Muscle of leg (tissue), 11 donors: ENCODE results near the gene KRT1. TPM values are rescaled to one million over a fixed set of nuclear protein-coding genes. Genes with fewer than 3 reads are reported as not detected.

Experiments used
- DNase-seq: peaks from one replicate; pipeline ENCODE4 v3.0.0; 2013
- H3K27ac ChIP-seq: one replicate; pipeline ENCODE4 v1.5.1; 2013; ENCODE audit warnings: mild to moderate bottlenecking, low read length, control low read depth
- H3K27me3 ChIP-seq: one replicate; pipeline ENCODE4 v1.6.1; 2013; ENCODE audit warnings: low read length; ENCODE audit not compliant: control insufficient read depth, insufficient read depth
- H3K36me3 ChIP-seq: one replicate; pipeline ENCODE4 v1.6.1; 2013; ENCODE audit warnings: low read length; ENCODE audit not compliant: control insufficient read depth, insufficient read depth
- H3K4me1 ChIP-seq: one replicate; pipeline ENCODE4 v1.6.1; 2013; ENCODE audit warnings: low read length; ENCODE audit not compliant: control insufficient read depth, insufficient read depth
- H3K4me3 ChIP-seq: one replicate; pipeline ENCODE4 v1.5.1; 2013; ENCODE audit warnings: low read length, control low read depth
- H3K9me3 ChIP-seq: replicated peaks from 2 replicates; pipeline ENCODE4 v1.6.1; 2013; ENCODE audit warnings: low read depth, low read length; ENCODE audit not compliant: control insufficient read depth
- WGBS: methylation state at CpG from one replicate; pipeline ENCODE4 v1.1.5; 2013; ENCODE audit warnings: missing lambda C conversion rate; ENCODE audit not compliant: insufficient coverage; 5-methylcytosine and 5-hydroxymethylcytosine counted together
- polyA plus RNA-seq, 8 donors: library from polyadenylated mRNA; unstranded; fragments of 120-200 nt; gene quantifications; one replicate each; pipeline versions ENCODE4 v1.2.1 to v1.2.3, GENCODE V29; 2013; ENCODE audit warnings: inconsistent platforms in 1 of 8, low replicate concordance in 1 of 8; ENCODE audit not compliant: insufficient read length in 8 of 8, insufficient read depth in 1 of 8
- total RNA-seq: library from RNA; stranded (reverse); fragments of 120-200 nt; gene quantifications from one replicate; pipeline ENCODE4 v1.2.4, GENCODE V29; 2013

The KRT1 gene
- total and polyA plus RNA-seq, 9 donors = 0.35 to 193 (median 1.8) TPM

DNA sequence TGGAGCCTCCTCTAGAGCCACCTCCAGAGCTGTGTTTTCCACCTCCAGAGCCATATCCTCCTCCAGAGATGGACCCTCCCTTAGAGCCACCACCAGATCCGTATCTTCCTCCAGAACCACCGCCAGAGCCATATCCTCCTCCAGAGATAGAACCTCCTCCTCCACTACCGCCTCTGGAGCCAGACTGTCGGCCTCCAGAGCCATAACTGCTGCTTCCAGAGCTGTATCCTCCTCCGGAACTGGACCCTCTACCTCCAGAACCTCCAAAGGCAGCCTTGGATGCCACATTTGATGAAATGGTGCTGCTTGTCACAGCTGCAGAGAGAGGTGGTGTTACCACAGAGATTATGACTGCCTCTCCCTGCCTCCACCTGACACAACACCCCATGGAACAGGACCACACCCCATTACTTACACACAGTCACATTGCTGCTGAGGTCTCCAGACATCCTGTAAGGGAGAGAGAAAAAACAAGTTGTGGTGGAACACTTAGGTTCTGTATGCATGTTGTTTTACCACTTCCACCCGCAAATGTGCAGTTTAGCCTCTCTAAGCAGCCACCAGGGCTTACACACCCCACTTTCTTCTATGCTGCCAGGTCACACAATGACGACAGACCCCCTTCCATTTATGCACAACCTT, 35.0 kb downstream of the KRT1 start:
- H3K9me3 ChIP-seq = no peaks in the 10 kb centered on the region
- peaks cover 16% of the 10 kb centered on the region for H3K27me3 ChIP-seq
- no peak overlapping the region for H3K4me3 ChIP-seq
- no peak for DNase-seq
- 82% methylated on average over 7 of the region's 7 CpGs for WGBS
- no peaks in the 10 kb centered on the region for H3K36me3 ChIP-seq
- H3K27ac ChIP-seq = no peak overlapping the region
- H3K4me1 ChIP-seq = peaks cover 2% of the 10 kb centered on the region

DNA sequence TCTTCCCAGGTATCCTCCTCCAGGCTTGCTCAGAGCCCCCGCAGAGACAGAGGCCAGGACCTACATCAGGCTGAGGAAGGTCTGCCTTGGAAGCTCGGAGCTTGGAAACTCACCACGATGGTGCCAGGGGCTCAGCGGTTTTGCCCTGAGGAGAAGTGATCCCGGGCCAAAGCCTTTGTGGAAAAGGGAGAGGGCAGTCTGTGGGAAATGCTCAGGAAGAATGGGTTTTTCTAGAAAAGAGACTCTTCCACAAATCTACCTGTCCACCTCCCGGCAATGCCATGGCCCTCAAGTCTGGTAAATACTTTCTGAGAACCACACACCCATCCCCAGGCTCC, 36.2 kb downstream of the KRT1 start:
- 78% methylated on average over 4 of the region's 6 CpGs for WGBS
- DNase-seq = no peak
- H3K9me3 ChIP-seq = no peaks in the 10 kb centered on the region
- no peak overlapping the region for H3K27ac ChIP-seq
- H3K36me3 ChIP-seq = no peaks in the 10 kb centered on the region
- H3K27me3 ChIP-seq = peaks cover 15% of the 10 kb centered on the region
- H3K4me1 ChIP-seq = no peaks in the 10 kb centered on the region
- no peak overlapping the region for H3K4me3 ChIP-seq

DNA sequence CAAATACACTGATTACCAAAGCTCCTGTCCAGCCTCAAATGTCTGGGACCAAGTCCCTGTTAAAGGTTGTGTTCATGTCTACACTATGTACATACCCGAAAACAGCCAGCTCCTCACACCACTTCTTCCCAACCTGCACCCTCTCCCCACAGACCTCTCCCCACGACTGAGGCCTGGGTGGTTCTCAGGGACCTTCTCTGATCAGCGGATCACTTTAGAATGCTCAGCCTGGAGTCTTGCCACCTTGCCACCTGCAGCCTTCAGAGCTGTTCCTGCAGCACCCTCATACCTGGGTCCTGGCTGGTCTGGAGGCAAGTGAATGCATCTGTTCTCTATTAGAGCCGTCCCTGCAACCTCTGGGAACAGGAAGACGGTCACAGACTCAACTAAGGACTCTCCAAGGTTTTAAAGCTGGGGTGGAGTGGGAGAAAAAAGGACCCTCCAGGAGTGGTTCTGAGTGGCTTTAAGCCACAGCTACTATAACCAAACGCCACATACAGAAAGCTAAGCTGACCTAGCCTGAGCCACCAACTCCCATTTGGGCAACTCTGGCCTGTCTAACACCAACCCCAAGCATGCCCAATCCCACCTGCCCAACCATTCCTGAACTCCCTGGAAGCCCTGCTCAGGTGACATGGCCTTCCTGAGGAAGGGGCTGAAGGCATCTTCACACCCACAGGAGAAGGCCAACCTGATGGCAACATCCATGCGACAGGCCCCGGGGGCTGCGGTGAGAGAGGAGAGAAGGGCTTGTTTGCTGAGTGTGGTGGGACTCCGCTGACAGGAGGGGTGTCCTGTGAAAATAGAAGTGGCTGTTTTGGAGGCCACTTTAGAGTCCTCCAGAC, 36.8 kb downstream of the KRT1 start:
- Histone ChIP-seq H3K36me3 (no peaks in the 10 kb centered on the region), H3K9me3 (no peaks in the 10 kb centered on the region), H3K27ac (no peak overlapping the region), H3K4me3 (no peak overlapping the region), H3K27me3 (peaks cover 15% of the 10 kb centered on the region), H3K4me1 (no peaks in the 10 kb centered on the region)
- 62% methylated on average over 4 of the region's 10 CpGs for WGBS
- no peak for DNase-seq

DNA sequence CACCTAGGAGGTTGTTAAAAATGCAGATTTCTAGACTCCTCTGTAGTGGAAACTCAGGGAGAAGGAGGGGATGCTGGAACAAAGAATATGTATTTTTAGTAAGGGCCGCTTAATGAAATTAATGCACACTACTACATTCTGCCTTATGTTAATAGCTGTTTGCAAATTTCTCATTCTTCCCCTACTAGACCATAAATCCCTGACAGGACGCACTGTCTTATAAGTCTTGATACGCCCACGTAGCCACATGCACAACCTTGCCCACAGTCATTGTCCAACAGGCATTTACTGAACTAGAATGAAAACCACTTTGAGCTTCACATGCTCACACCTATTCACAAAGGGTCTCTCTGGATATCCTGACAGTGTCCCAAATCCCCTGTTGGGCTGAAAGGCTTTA, 38.7 kb downstream of the KRT1 start:
- 83% methylated on average over 3 of the region's 4 CpGs for WGBS
- Histone ChIP-seq H3K27ac (no peak overlapping the region), H3K9me3 (no peaks in the 10 kb centered on the region), H3K27me3 (peaks cover 15% of the 10 kb centered on the region), H3K4me3 (no peak overlapping the region), H3K36me3 (no peaks in the 10 kb centered on the region), H3K4me1 (no peaks in the 10 kb centered on the region)
- no peak for DNase-seq

DNA sequence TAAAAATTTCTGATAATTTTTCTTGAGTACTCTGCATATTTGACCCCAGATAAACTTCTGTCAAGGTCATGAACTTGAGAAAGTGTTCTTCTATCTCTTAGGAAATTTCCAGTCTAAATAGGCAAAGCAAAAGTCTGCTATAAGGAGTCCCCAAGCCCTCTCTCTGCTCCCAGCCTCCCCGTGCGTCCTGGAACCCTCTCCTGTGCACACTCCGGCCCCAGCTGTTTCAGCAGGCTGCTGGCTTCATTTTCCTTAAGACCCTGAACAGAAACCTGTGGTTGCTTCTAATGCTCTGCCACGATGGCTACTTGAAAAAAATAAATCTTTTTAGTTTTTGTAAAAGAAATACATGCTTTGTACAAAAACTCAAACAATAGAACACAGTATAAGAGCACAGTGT, 42.9 kb downstream of the KRT1 start:
- Histone ChIP-seq H3K4me1 (no peaks in the 10 kb centered on the region), H3K27ac (no peak overlapping the region), H3K36me3 (no peaks in the 10 kb centered on the region), H3K9me3 (no peaks in the 10 kb centered on the region), H3K4me3 (no peak overlapping the region), H3K27me3 (peaks cover 6% of the 10 kb centered on the region)
- 35% methylated on average over 3 of the region's 4 CpGs for WGBS
- no peak for DNase-seq

DNA sequence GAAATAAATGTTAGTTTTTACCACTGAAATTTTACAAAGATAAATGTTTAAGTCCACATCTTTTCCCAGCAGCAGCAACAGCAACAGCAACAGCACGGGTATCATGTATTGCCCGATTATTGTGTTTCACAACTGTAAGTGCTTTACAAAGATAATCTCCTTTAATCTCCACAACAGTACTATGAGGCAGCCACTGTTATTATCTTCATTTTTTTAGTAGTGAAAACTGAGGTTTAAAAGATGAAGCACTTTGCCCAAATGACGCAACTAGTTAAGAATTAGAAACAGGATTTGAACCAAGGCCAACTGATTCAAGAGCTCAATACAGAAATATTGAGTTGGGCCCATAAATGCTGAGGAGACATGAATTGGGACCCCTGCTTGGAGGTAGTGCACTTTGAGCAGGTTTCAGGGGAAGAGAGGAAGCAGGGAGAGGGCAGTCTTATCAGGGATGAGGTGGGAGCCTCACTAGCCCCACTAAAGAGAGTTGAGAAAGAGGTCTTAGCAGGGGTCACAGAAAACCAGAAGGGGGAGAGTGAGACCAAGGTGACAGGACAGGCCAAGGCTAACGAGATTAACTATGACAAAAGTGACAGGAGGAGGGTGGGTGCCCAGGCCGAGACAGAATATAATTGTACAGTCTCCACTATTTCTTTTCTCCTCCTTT, 43.5 kb downstream of the KRT1 start:
- H3K9me3 ChIP-seq = no peaks in the 10 kb centered on the region
- H3K27me3 ChIP-seq = peaks cover 4% of the 10 kb centered on the region
- no peaks in the 10 kb centered on the region for H3K4me1 ChIP-seq
- 83% methylated on average over 1 of the region's 5 CpGs for WGBS
- no peaks in the 10 kb centered on the region for H3K36me3 ChIP-seq
- DNase-seq = no peak
- no peak overlapping the region for H3K4me3 ChIP-seq
- H3K27ac ChIP-seq = no peak overlapping the region

DNA sequence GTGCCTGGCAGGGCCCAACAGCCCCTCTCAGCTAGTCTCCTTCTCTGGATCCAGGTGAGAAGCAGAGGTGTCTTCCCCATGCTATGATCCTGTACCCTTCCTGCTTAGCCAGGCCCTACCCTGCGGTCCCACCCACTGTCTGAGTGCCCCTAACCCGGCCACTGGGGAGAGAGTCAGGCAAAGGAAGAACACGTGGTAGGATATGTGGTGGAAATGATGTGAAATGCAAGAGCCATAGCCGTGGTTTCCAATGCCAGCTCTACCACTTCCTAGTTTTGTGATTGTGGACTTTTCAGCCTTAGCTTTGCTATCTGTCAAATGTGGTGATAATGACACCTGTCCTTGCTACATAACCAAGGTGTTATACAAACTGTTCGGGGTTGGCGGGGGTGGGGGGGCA, 44.0 kb downstream of the KRT1 start:
- Histone ChIP-seq H3K36me3 (no peaks in the 10 kb centered on the region), H3K9me3 (no peaks in the 10 kb centered on the region), H3K27ac (no peak overlapping the region), H3K4me3 (no peak overlapping the region), H3K4me1 (no peaks in the 10 kb centered on the region), H3K27me3 (peaks cover 2% of the 10 kb centered on the region)
- DNase-seq = no peak
- WGBS = 8% methylated on average over 2 of the region's 6 CpGs

DNA sequence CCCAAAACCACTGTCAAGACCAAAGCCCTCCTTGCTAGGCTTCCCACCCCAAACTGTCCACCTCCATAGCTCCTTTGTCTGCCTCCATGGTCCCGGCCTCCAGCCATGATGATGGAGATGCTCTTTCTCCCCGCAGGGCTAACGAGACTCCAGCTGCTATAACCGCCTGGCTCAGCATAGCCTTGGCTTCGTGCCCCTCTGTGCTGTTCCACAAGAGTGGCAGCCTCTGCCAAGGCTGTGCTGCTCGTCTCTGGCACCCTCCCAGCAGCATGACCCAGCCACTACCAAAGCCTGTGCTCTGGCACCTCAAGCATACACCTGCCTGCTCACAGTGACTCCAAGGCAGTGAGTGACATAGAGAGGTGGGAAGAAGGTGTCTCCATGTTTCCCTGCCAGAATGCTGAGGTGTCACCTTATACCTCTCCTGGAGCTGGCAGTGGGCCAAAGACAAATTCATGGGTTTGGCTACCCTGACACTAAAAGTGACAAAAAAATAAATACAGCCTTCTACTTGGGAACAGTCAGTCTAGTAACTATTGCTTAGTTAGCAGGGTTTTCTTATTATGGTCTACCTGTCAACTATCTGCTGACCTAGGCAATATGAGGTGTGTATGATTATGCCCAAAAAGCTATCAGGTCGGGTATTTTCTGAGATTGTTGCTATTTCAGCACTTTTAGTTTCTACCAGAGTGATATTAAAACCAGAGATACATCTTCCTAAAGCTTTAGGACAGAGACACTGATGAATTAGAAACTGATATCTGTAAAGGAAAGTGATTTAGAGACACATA, 45.7 kb downstream of the KRT1 start:
- Histone ChIP-seq H3K27ac (no peak overlapping the region), H3K4me1 (no peaks in the 10 kb centered on the region), H3K4me3 (no peak overlapping the region), H3K9me3 (no peaks in the 10 kb centered on the region), H3K27me3 (peaks cover 4% of the 10 kb centered on the region), H3K36me3 (no peaks in the 10 kb centered on the region)
- 60% methylated on average over 6 of the region's 7 CpGs for WGBS
- DNase-seq = peak; percentile 74

DNA sequence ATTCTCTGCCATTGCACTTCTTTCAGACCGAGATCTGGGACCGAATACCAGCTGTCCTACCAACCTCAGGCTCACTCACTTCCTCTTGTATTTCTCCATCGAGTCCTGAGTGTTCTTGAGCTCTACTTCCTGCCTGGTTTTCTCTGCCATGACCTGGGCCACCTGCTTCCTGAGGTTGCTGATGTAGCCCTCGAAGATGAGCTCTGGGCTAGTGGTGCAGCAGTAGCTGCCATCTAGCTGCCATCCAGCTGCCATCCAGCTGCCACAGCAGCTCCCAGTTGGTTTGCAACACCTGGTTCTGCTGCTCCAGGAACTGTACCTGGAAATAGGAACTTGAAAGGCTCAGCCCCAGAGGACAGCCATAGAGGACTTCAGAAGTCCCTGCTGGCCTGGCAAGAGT, 46.8 kb downstream of the KRT1 start:
- no peak overlapping the region for H3K4me3 ChIP-seq
- H3K36me3 ChIP-seq = no peaks in the 10 kb centered on the region
- peaks cover 7% of the 10 kb centered on the region for H3K27me3 ChIP-seq
- no peak overlapping the region for H3K27ac ChIP-seq
- no peaks in the 10 kb centered on the region for H3K4me1 ChIP-seq
- no peaks in the 10 kb centered on the region for H3K9me3 ChIP-seq
- DNase-seq = no peak
- 63% methylated on average over 4 of the region's 4 CpGs for WGBS

DNA sequence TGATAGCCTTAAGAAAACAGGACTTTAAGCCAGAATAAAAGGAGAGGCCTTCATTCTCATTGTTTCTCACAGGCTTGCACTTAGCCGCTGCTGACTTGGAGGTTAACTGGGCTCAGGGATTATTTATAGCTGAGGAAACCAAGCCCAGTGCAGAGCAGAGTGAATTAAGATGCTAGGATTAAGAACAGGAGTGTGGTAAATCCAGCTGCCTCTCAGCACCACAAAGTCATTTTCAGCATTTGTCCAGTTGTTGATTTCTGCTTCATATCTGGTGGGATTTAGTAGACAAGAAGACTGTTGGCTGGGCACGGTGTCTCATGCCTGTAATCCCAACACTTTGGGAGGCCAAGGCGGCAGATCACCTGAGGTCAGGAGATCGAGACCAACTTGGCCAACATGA, 47.6 kb downstream of the KRT1 start:
- peaks cover 7% of the 10 kb centered on the region for H3K27me3 ChIP-seq
- no peaks in the 10 kb centered on the region for H3K9me3 ChIP-seq
- no peak overlapping the region for H3K4me3 ChIP-seq
- no peaks in the 10 kb centered on the region for H3K36me3 ChIP-seq
- no peak for DNase-seq
- H3K4me1 ChIP-seq = no peaks in the 10 kb centered on the region
- 86% methylated on average over 3 of the region's 4 CpGs for WGBS
- no peak overlapping the region for H3K27ac ChIP-seq
